K562 (cell line): ENCODE data around the gene BRWD1. TPM values are rescaled to one million over a fixed set of nuclear protein-coding genes. Genes with fewer than 3 reads are reported as not detected.

Experiments
- ASH1L ChIP-seq: fragments of 450-650 bp; IDR thresholded peaks from 2 replicates; pipeline ENCODE4 v1.6.1; 2018; ENCODE audit warnings: borderline replicate concordance, mild to moderate bottlenecking, low read depth; ENCODE audit not compliant: partially characterized antibody
- CHD7 ChIP-seq: fragments of 200-600 bp; sonication (generic); IDR thresholded peaks from one replicate; pipeline ENCODE4 v1.6.1; 2012; ENCODE audit warnings: mild to moderate bottlenecking, low read depth, low read length, inconsistent platforms
- CTBP1 ChIP-seq: fragments of 450-650 bp; IDR thresholded peaks from 2 replicates; pipeline ENCODE4 v1.6.1; 2016; ENCODE audit warnings: borderline replicate concordance
- FOXJ3 ChIP-seq: sonication (generic); formaldehyde crosslinking; IDR thresholded peaks from 2 replicates; pipeline ENCODE4 v1.4.0; 2020; ENCODE audit warnings: mild to moderate bottlenecking, missing genetic modification reagents
- NFE2 ChIP-seq: IDR thresholded peaks from 2 replicates; pipeline ENCODE4 v1.6.1; 2014; ENCODE audit warnings: antibody characterized with exemption, low read depth
- NFYB ChIP-seq: IDR thresholded peaks from 2 replicates; pipeline ENCODE4 v1.6.1; 2011; ENCODE audit warnings: mild to moderate bottlenecking, moderate library complexity; ENCODE audit not compliant: insufficient read length; ENCODE audit errors: extremely low read depth
- PKNOX1 ChIP-seq: fragments of 450-650 bp; IDR thresholded peaks from 2 replicates; pipeline ENCODE4 v1.6.1; 2016
- RREB1 ChIP-seq: fragments of 250-450 bp; sonication (Bioruptor Pico); IDR thresholded peaks from 2 replicates; pipeline ENCODE4 v1.4.0; 2020
- ZEB2 ChIP-seq: fragments of 450-650 bp; IDR thresholded peaks from 2 replicates; pipeline ENCODE4 v1.6.1; 2016
- ZNF696 ChIP-seq: fragments of 250-450 bp; sonication (Bioruptor Pico); conservative IDR thresholded peaks from 2 replicates; pipeline ENCODE4 v1.4.0; 2020; ENCODE audit warnings: mild to moderate bottlenecking, moderate library complexity
- polyA plus RNA-seq, 8 experiments: library from polyadenylated mRNA; depleted of rRNA in 4 of 8; stranded (reverse) in 5 of 8; unstranded in 3 of 8; fragments of >200 nt; fragmentation: Nextera tagmentation in 2 of 8; fragmentation: Illumina TruSeq in 1 of 8; extraction: Ambion mirVana in 2 of 8; extraction: Trizol in 1 of 8; gene quantifications; 2 replicates each; pipeline versions ENCODE4 v1.2.1 to v1.2.3, GENCODE V29; 2011 to 2014; ENCODE audit warnings: inconsistent platforms in 1 of 8, missing spikeins in 1 of 8
- total RNA-seq, 7 experiments: library from RNA; depleted of rRNA in 6 of 7; stranded (reverse); fragments of >200 nt in 6 of 7; fragmentation: Illumina TruSeq in 2 of 7; extraction: Trizol in 2 of 7; gene quantifications; 2 replicates each; pipeline versions ENCODE4 v1.2.1 to v1.2.3, GENCODE V29; 2011 to 2021; ENCODE audit warnings: low replicate concordance in 1 of 7

BRWD1 gene
- total and polyA plus RNA-seq, 9 of the 15 experiments (the other 6 are each of a cell fraction or from before 2014, with no cell fraction given), result 10.1 to 60.2 (median 34.1) TPM

- TF ChIP-seq CHD7, result no peak
- TF ChIP-seq NFYB, result no peak
- TF ChIP-seq ASH1L, result peak; percentile 32
- peak; percentile 19; the same call in 1 of the 2 replicates for TF ChIP-seq RREB1 (CRISPR knock-in tag)
- peak; percentile 37; the same call in 1 of the 2 replicates for TF ChIP-seq CTBP1
- TF ChIP-seq FOXJ3 (CRISPR knock-in tag), result no peak
- 0 out of 2 replicates have a peak, but pooled peaks have one; percentile 20 for TF ChIP-seq ZEB2
- TF ChIP-seq ZNF696 (CRISPR knock-in tag), result no peak
- peak; percentile 97 for TF ChIP-seq NFE2
- 0 out of 2 replicates have a peak, but pooled peaks have one; percentile 49 for TF ChIP-seq PKNOX1
These were observed 6.4 kb upstream of the BRWD1 start (continued) for GRCh38 chr21:39319814-39320332.
